GM19372 (cell line): ENCODE measurements around the gene ATXN3L.

Experiments
- ATAC-seq: cut with Tn5 transposase; IDR thresholded peaks from one replicate; pipeline ENCODE4 v1.9.1; 2021; ENCODE audit warnings: mild to moderate bottlenecking, low read depth, moderate library complexity; ENCODE audit not compliant: unreplicated experiment

Gene ATXN3L

GRCh38 chrX:13271511-13271910, 48.3 kb downstream of the ATXN3L start:
- ATAC-seq = no peak

GRCh38 chrX:13270360-13270759, 49.5 kb downstream of the ATXN3L start:
- no peak for ATAC-seq

- ATAC-seq = no peak
Measured at GRCh38 chrX:13268874-13269273, 51.0 kb downstream of the ATXN3L start.
